Activated CD8-positive, alpha-beta memory T cell treated with anti-CD3 and anti-CD28 coated beads for 48 hours (primary cell): ENCODE results near the gene CRTC3.
"Not testable (repeated sequence)": the region's sequence is repeated elsewhere in the genome, so short reads cannot be mapped to it uniquely, and the experiment has no call there.

Experiments
- DNase-seq, 3 experiments: peaks; one replicate each; pipeline ENCODE4 v3.0.0-alpha.2; 2020; ENCODE audit warnings: low read depth in 2 of 3, low spot score in 2 of 3

CRTC3 gene

DNA sequence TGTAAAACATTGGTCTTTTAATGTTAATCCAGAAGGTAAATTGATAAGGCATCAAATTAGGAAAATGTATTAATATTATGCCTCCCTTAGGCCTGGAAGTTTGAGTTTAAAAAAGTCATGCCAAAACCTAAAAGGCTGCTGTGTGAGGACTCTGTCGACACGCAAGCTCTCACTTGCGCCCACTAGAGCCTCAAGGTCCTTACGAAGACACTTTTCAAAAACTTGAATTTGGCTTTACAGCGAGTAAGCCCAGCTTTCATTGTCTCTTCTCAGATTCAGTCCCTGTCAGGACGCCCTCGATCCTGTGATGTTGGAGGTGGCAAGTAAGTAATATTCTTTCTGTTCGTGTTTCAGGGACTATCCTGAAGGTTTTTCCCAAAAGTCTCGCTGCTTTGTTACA, 89.7 kb downstream of the CRTC3 start:
- DNase-seq = no peak

DNA sequence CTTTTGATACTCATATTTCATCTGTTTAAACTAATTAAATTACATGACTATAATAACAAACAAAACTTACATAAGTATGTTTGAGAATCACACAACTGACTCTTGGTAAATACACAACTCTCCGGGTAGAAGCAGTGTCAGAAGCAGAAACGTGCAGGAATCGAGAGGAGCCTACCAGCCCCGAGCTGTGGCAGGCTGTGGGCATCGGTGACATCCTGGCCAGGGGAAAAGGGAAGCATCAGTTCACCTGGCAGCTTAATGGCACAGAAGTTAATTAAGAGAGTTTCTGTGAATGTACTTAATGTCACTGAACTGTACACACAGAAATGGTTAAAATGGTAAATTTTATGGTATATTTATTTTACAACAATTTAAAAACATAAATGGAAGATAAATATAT, 90.2 kb downstream of the CRTC3 start:
- DNase-seq = no peak

DNA sequence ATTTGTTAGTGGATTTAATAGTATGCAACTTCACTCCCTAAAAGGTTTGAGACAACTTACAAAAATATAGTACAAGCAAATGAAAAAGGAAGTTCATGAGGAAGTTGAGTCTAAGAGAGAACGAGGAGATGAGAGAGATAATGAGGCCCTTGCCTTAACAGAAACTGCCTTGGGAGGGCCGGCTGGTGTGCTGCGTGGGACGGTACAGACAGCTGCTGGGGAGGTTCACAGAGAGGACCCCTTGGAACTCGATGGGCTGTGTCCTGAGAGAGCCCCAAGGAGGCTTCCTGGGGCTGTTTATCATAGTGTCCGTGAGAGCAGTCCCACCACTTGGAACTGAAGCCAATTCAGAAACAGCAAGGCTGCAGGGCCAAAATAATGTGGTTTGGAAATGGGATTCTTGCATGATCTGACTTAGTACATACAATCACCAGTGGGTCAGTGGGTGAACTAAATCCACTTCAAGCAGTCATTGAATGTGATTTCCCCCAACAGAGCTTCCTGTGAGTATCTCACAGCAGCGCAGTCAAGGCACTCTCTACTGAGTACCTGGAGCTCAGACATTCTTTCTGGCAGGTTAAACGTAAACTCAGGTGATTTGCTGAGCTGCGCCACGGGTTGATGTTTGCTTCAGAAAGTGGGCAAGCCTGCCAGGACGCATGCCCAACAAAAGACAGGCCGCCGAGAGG, 90.8 kb downstream of the CRTC3 start:
- DNase-seq = no peak

GRCh38 chr15:90623854-90624253, 94.1 kb downstream of the CRTC3 start:
- DNase-seq = no peak

- no peak for DNase-seq
These were observed 94.7 kb downstream of the CRTC3 start for GRCh38 chr15:90624278-90624981.

DNA sequence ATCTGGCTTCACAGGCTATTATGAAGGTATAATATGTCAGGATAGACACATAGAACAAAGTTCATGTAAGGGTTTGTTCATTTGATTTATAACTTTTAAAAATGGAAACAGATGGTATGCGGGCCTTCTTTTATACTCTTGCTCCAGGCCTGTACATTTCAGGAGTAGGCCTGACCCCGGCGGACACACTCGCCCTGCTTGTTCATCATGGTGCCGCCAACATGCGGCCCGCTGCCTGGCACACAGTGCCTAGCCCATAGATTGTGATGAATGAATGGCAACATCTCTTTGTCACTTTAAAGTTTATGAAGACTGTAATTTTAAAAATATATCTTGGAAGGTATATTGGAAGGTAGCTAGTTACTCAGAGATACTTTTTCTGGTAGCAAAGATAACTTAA, 95.3 kb downstream of the CRTC3 start:
- DNase-seq = no peak

GRCh38 chr15:90629217-90629616, 99.5 kb downstream of the CRTC3 start:
- DNase-seq = no peak

- DNase-seq = no peak
These were observed 103.6 kb downstream of the CRTC3 start for GRCh38 chr15:90633360-90633759.

DNA sequence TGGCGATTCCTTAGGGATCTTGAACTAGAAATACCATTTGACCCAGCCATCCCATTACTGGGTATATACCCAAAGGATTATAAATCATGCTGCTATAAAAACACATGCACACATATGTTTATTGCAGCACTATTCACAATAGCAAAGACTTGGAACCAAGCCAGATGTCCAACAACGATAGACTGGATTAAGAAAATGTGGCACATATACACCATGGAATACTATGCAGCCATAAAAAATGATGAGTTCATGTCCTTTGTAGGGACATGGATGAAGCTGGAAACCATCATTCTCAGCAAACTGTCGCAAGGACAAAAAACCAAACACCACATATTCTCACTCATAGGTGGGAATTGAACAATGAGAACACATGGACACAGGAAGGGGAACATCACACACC, 107.3 kb downstream of the CRTC3 start:
- not testable (repeated sequence) for DNase-seq

- DNase-seq = no peak
These were observed 108.0 kb downstream of the CRTC3 start for GRCh38 chr15:90637693-90638092.

GRCh38 chr15:90638201-90638691, 108.5 kb downstream of the CRTC3 start:
- no peak for DNase-seq

GRCh38 chr15:90638963-90639362, 109.2 kb downstream of the CRTC3 start:
- DNase-seq = no peak

- DNase-seq = no peak
These were observed 111.1 kb downstream of the CRTC3 start for GRCh38 chr15:90640862-90641261.

DNA sequence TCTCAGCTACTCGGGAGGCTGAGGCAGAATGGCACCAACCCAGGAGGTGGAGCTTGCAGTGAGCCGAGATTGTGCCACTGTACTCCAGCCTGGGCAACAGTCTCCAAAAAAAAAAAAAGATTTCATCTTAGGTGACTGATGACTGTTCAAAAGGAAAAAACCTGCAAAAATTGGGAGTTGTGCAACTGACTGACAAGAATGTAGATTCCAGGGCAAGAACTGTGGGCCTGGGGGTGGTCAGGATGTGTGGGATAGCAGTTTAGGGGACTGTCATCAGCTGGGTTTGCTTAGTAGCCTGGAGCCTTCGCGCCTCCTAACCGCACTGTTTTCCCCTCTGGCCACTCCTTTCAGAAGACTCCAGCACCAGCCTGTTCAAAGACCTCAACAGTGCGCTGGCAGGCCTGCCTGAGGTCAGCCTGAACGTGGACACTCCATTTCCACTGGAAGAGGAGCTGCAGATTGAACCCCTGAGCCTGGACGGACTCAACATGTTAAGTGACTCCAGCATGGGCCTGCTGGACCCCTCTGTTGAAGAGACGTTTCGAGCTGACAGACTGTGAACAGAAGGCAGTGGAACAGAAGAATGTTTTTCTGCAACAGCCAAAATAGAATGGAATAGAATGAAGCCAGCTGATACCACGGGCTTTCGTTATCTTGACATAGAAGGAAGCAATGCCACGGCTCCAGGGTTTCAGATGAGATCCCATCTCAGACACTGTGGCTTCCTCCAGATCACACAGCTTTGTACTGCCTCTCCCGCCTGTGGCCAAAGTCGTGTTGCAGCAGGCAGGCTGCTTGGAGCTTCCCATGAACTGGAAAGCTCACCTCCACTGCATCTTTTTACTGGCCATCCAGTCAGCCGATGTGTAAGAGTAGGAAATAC, 112.1 kb downstream of the CRTC3 start:
- DNase-seq = no peak

DNA sequence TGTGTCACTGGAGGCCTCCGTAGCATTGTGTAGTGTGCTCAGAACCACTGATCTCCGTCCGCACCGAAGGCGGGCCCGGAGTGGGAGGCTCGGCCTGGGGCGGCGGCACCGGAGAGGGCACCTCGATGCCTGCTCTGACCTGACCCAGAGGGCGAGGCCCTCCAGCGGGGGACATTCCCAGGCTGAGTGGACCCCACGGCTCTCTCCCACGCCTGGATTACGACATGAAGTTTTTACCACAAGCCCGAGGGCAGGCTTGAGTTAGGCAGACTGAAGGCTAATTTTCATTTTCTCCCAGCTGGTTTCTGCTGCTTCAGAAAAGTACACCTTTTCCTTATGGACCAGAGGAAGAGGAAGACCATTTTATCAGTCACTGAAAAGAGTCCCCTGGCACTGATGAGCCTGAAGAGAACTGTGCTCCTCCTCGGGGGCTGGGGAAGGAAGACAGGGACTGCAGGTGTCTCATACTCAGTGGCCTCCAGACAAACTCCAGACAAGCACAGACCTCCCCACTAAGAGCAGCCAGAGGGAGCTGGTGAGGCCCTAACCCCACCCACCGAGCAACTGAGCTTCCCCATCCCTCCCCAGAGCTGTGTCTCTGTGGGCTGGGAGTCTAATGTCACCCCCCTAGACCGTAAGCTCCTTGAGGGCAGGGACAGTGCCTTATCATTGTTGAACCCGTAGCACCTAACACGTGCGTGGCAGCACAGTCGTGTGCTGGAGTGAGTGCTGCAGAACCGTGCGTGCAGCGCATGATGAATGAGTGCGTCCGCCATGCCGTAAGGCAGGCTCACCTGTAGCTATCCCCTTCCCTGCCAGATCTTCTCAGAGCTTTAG, 113.0 kb downstream of the CRTC3 start:
- DNase-seq = no peak

- no peak for DNase-seq
These were observed 113.5 kb downstream of the CRTC3 start for GRCh38 chr15:90643301-90643632.

- no peak for DNase-seq
These were observed 114.8 kb downstream of the CRTC3 start for GRCh38 chr15:90644526-90644925.

DNA sequence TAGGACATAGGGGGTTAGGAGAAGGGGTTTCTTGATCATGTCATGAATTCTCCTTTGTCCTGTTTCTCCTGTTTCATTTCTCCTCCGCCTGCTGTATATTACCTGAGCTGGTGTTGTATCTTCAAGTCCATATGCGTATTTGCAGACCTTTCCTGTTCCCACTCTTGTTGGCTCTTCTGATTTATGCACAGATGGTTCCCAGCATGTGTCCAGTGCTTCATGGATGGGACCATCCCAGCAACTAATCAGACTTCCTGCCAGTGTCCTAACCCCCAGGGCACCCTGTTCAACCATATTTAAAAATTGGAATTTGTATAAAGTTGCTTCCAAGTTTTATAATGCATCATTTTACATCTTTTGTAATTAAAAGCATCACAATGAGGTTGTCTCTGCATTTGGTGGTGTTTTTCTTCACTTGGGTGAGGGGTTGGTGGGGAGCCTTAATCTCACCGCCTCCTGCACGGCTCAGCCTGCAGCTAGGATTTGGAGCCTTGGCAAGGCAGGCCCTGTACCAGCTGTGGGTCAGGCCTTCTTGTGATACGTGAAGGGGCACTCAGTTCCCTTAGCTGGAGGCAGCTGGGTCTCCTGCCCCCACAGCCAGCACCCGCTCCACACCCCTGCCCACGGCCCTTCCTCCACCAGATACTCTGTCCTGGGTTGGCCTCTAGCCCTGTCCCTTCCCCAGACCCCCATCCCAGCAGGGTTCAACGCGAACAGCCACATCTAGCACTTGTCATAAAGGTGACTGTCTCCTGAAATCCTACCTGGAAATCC, 115.4 kb downstream of the CRTC3 start:
- no peak for DNase-seq

DNA sequence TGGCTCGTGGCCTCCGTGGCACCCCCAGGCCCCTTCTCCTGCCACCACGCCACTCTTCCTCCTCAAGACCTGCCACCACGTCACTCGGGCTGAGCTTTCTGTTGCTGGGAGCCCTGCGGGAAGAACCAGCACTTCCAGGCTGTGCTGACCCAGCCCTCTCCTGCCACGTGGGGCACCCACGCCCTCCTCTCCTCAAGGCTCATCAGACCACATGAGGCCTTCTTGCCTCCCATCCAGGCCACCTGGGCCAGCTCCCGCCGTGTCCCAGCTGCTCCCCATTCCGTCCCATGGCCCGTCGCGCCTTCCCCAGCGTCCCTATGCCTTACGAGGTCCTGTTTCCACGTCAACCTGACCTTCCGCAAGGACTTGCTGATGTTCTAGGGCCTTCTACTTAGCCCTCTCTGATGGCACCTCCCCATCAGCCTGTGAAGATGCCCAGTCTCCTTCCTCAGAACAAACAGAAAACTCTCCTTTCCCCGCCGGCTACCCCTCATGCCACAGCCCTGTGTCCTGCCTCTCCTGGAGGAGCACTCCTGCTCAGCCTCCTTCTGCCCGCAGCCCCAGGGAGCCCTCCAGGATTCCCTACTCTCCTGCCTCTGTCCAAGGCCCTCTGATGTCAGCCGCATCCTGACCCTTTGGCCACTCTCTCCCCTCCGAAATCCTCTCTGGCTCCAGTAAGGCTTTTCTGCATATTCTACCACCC, 116.3 kb downstream of the CRTC3 start:
- no peak for DNase-seq
